ENCODE results near the gene TMOD1. TPM values are rescaled to one million over a fixed set of nuclear protein-coding genes. Genes with fewer than 3 reads are reported as not detected.

Gene TMOD1
- total RNA-seq, 2 experiments from 2014 or later = not detected

DNA sequence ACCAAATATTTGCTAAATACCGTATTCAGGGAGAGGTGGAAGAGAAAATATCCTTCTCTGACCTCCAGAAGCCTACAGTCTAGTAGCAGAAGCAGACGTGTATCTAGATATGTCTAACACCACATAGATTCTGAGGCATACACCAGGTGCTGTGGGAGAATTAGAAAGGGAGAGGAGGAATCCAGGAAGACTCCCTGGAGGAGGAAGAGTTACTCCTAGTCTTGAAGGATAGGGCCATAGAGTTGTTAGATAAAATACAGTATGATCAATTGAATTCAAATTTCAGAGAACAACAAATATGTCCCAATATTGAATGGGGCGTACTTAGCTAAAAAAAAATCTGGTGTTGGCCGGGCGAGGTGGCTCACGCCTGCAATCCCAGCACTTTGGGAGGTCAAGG is 58.7 kb downstream of the TMOD1 start:
- POLR2A ChIA-PET = interaction anchor here (0.7 kb wide), 1 partner anchor 721 kb away, joined by 4 read pairs; no protein-coding TSS in a partner anchor
- TF ChIP-seq, protein P1, sequence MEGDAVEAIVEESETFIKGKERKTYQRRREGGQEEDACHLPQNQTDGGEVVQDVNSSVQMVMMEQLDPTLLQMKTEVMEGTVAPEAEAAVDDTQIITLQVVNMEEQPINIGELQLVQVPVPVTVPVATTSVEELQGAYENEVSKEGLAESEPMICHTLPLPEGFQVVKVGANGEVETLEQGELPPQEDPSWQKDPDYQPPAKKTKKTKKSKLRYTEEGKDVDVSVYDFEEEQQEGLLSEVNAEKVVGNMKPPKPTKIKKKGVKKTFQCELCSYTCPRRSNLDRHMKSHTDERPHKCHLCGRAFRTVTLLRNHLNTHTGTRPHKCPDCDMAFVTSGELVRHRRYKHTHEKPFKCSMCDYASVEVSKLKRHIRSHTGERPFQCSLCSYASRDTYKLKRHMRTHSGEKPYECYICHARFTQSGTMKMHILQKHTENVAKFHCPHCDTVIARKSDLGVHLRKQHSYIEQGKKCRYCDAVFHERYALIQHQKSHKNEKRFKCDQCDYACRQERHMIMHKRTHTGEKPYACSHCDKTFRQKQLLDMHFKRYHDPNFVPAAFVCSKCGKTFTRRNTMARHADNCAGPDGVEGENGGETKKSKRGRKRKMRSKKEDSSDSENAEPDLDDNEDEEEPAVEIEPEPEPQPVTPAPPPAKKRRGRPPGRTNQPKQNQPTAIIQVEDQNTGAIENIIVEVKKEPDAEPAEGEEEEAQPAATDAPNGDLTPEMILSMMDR (conservative IDR thresholded peaks at IDR 0.05; ENCODE audit: low read length) = no peak
- no peak for TF ChIP-seq EZH2phosphoT487 (IDR thresholded peaks at IDR 0.05; ENCODE audit: borderline replicate concordance, low read depth, low read length)
- DNase-seq (ENCODE audit: low spot score) = no peak
- H3K27ac ChIP-seq (ENCODE audit: low read depth, low read length, poor library complexity, severe bottlenecking) = no peak overlapping the region
- no peak overlapping the region for H2AFZ ChIP-seq (ENCODE audit: low read length)
- no peaks in the 10 kb centered on the region for H3K9me2 ChIP-seq (ENCODE audit: insufficient read depth, low read length)
- no peaks in the 10 kb centered on the region for H3K36me3 ChIP-seq (ENCODE audit: insufficient read depth, low read length)
- H4K20me1 ChIP-seq (ENCODE audit: insufficient read depth, low read length) = no peaks in the 10 kb centered on the region
- CTCF ChIA-PET (ENCODE audit: unreplicated experiment) = no interaction called here
- intact Hi-C loops (cut with micrococcal nuclease; ENCODE audit: unreplicated experiment) = no loop called here
- no peak overlapping the region for H3K4me3 ChIP-seq (ENCODE audit: low read depth, low read length, poor library complexity, severe bottlenecking)
- no peaks in the 10 kb centered on the region for H3K79me2 ChIP-seq (ENCODE audit: insufficient read depth, low read depth, low read length)
- H3K4me1 ChIP-seq (ENCODE audit: insufficient read depth, low read length, poor library complexity, severe bottlenecking) = no peaks in the 10 kb centered on the region
- H3K4me2 ChIP-seq (ENCODE audit: low read length) = no peak overlapping the region
- BruUV-seq (replicated peaks) = no TSS peak
- no peaks in the 10 kb centered on the region for H3K9me3 ChIP-seq (ENCODE audit: low read length)

DNA sequence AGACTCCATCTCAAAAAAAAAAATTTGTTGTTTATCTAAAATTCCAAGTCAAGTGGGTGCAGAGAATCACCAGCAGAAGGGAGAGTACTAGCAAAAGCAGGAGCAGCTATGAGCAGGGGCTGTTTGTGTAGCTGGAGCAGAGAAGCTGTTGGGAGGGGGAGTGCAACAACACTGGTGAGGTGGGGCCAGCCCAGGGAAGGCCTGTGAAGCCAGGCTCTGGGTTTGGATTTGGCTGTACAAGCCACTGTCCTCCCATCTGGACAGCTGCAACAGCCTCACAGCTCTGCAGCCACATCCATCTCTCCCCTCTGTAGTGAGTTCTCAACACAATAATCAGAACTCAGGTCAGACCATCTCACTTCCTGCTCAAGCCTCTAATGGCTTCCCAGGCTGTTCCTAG is 59.4 kb downstream of the TMOD1 start:
- Histone ChIP-seq H3K27ac (ENCODE audit: low read depth, low read length, poor library complexity, severe bottlenecking) (no peak overlapping the region), H3K4me2 (ENCODE audit: low read length) (no peak overlapping the region), H3K4me1 (ENCODE audit: insufficient read depth, low read length, poor library complexity, severe bottlenecking) (no peaks in the 10 kb centered on the region), H3K4me3 (ENCODE audit: low read depth, low read length, poor library complexity, severe bottlenecking) (no peak overlapping the region), H3K9me2 (ENCODE audit: insufficient read depth, low read length) (no peaks in the 10 kb centered on the region), H3K79me2 (ENCODE audit: insufficient read depth, low read depth, low read length) (no peaks in the 10 kb centered on the region), H4K20me1 (ENCODE audit: insufficient read depth, low read length) (no peaks in the 10 kb centered on the region), H3K36me3 (ENCODE audit: insufficient read depth, low read length) (no peaks in the 10 kb centered on the region), H2AFZ (ENCODE audit: low read length) (no peak overlapping the region), H3K9me3 (ENCODE audit: low read length) (no peaks in the 10 kb centered on the region)
- TF ChIP-seq, protein P1 (conservative IDR thresholded peaks at IDR 0.05; ENCODE audit: low read length) = no peak
- no peak for TF ChIP-seq EZH2phosphoT487 (IDR thresholded peaks at IDR 0.05; ENCODE audit: borderline replicate concordance, low read depth, low read length)
- intact Hi-C loops (cut with micrococcal nuclease; ENCODE audit: unreplicated experiment) = no loop called here
- POLR2A ChIA-PET = interaction anchor here (0.7 kb wide), 1 partner anchor 13 kb away, joined by 3 read pairs; no protein-coding TSS in a partner anchor
- DNase-seq (ENCODE audit: low spot score) = no peak
- CTCF ChIA-PET (ENCODE audit: unreplicated experiment) = no interaction called here
- BruUV-seq (replicated peaks) = no TSS peak

GRCh38 chr9:97561501-97561900 is 60.0 kb downstream of the TMOD1 start:
- CTCF ChIA-PET (ENCODE audit: unreplicated experiment) = no interaction called here

More at GRCh38 chr9:97561501-97561900, 60.0 kb downstream of the TMOD1 start:
- H2AFZ ChIP-seq (ENCODE audit: low read length) = no peak overlapping the region
- H3K4me1 ChIP-seq (ENCODE audit: insufficient read depth, low read length, poor library complexity, severe bottlenecking) = no peaks in the 10 kb centered on the region
- no peak overlapping the region for H3K27ac ChIP-seq (ENCODE audit: low read depth, low read length, poor library complexity, severe bottlenecking)
- DNase-seq (ENCODE audit: low spot score) = no peak
- BruUV-seq (replicated peaks) = no TSS peak
- no peaks in the 10 kb centered on the region for H3K9me3 ChIP-seq (ENCODE audit: low read length)
- no peaks in the 10 kb centered on the region for H3K79me2 ChIP-seq (ENCODE audit: insufficient read depth, low read depth, low read length)
- no peak overlapping the region for H3K4me3 ChIP-seq (ENCODE audit: low read depth, low read length, poor library complexity, severe bottlenecking)
- TF ChIP-seq, protein P1 (conservative IDR thresholded peaks at IDR 0.05; ENCODE audit: low read length) = no peak
- TF ChIP-seq EZH2phosphoT487 (IDR thresholded peaks at IDR 0.05; ENCODE audit: borderline replicate concordance, low read depth, low read length) = no peak
- H3K36me3 ChIP-seq (ENCODE audit: insufficient read depth, low read length) = no peaks in the 10 kb centered on the region
- no peak overlapping the region for H3K4me2 ChIP-seq (ENCODE audit: low read length)
- intact Hi-C loops (cut with micrococcal nuclease; ENCODE audit: unreplicated experiment) = no loop called here
- no peaks in the 10 kb centered on the region for H3K9me2 ChIP-seq (ENCODE audit: insufficient read depth, low read length)
- POLR2A ChIA-PET = interaction anchor here (0.7 kb wide), 1 partner anchor 13 kb away, joined by 3 read pairs; no protein-coding TSS in a partner anchor
- no peaks in the 10 kb centered on the region for H4K20me1 ChIP-seq (ENCODE audit: insufficient read depth, low read length)

Data from OCI-LY7 (cell line).